K562 (cell line): ENCODE data around the gene METTL23. TPM values are rescaled to one million over a fixed set of nuclear protein-coding genes. Genes with fewer than 3 reads are reported as not detected.

Experiments used
- ATAC-seq: fragments of 200-7000 bp; cut with Tn5 transposase; 3 replicates; pipeline ENCODE4 v1.9.1; 2020; ENCODE audit warnings: moderate library complexity
- BruUV-seq: library from RNA; stranded (reverse); fragments of 400-500 nt; replicated peaks from 2 replicates; lab custom pipeline; 2021; lab: Mats Ljungman, UMichigan
- CTCF ChIA-PET: fragments of 300-600 bp; formaldehyde crosslinking; extraction: SDS; loops from one replicate; lab custom pipeline; 2021; ENCODE audit warnings: low intra/inter-chr PET ratio; lab: Yijun Ruan, JAX
- POLR2A ChIA-PET: fragments of 300-600, 350-650 bp; sonication (Branson Sonifier 250); formaldehyde crosslinking; extraction: SDS; loops from one replicate; lab custom pipeline; 2021; ENCODE audit warnings: antibody characterized with exemption, inconsistent platforms; lab: Yijun Ruan, JAX
- DNase-seq, 4 experiments: peaks; one replicate each; pipeline versions ENCODE4 v3.0.0 to v3.0.0-alpha.2; 2011 to 2018; ENCODE audit warnings: low spot score in 3 of 4, mixed read lengths in 3 of 4; ENCODE audit errors: extremely low read depth in 1 of 4
- FAIRE-seq: peaks from 2 replicates; lab custom pipeline; 2011; peaks lifted over from hg19 to GRCh38; lab: Jason Lieb, UNC
- H2AFZ ChIP-seq: 2 replicates; pipeline ENCODE4 v1.6.0; 2011; ENCODE audit warnings: low read depth, low read length, control low read depth, inconsistent platforms
- H3K27ac ChIP-seq: fragments of 200-600 bp; 3 replicates; pipeline ENCODE4 v1.8.0; 2011; ENCODE audit warnings: low read depth, mild to moderate bottlenecking, control low read depth, inconsistent platforms, low read length, moderate library complexity, mixed read lengths; ENCODE audit errors: extremely low read depth
- H3K27me3 ChIP-seq, 2 experiments: fragments of 300-600 bp in 1 of 2; 2 replicates in 1 of 2; 3 replicates in 1 of 2; pipeline versions ENCODE4 v1.6.0 to v1.8.0; 2011; ENCODE audit warnings: inconsistent platforms in 2 of 2, low read length in 2 of 2, mild to moderate bottlenecking in 1 of 2, mixed read lengths in 1 of 2, moderate library complexity in 1 of 2; ENCODE audit not compliant: control insufficient read depth in 2 of 2, insufficient read depth in 2 of 2
- H3K36me3 ChIP-seq: fragments of 300-600 bp; 3 replicates; pipeline ENCODE4 v1.8.0; 2011; ENCODE audit warnings: mild to moderate bottlenecking, low read length, inconsistent platforms; ENCODE audit not compliant: control insufficient read depth, insufficient read depth
- H3K4me1 ChIP-seq, 2 experiments: fragments of 200-600 bp in 1 of 2; replicated peaks in 1 of 2; 2 replicates in 1 of 2; 3 replicates in 1 of 2; pipeline versions ENCODE4 v1.5.1 to v1.8.0; 2011; ENCODE audit warnings: inconsistent platforms in 2 of 2, low read length in 2 of 2, mild to moderate bottlenecking in 1 of 2, mixed read lengths in 1 of 2, moderate library complexity in 1 of 2; ENCODE audit not compliant: control insufficient read depth in 2 of 2, insufficient read depth in 2 of 2
- H3K4me2 ChIP-seq: 2 replicates; pipeline ENCODE4 v1.6.1; 2011; ENCODE audit warnings: low read length, control low read depth, inconsistent platforms, mixed read lengths; ENCODE audit not compliant: insufficient read depth
- H3K4me3 ChIP-seq: fragments of 200-600 bp; sonication (generic), shearing (Covaris generic); 2 replicates; pipeline ENCODE4 v1.5.1; 2016; ENCODE audit warnings: control low read depth, inconsistent platforms
- H3K79me2 ChIP-seq: fragments of 200-600 bp; 3 replicates; pipeline ENCODE4 v1.8.0; 2011; ENCODE audit warnings: low read length, inconsistent platforms; ENCODE audit not compliant: control insufficient read depth, insufficient read depth
- H3K9ac ChIP-seq, 2 experiments: 2 replicates each; pipeline versions ENCODE4 v1.6.0 to v1.6.1; 2011; ENCODE audit warnings: low read depth in 2 of 2, low read length in 2 of 2, control low read depth in 1 of 2, inconsistent platforms in 1 of 2, mild to moderate bottlenecking in 1 of 2, mixed read lengths in 1 of 2; ENCODE audit not compliant: insufficient read depth in 1 of 2
- H3K9me1 ChIP-seq: one replicate; pipeline ENCODE4 v1.6.0; 2011; ENCODE audit warnings: inconsistent platforms, mild to moderate bottlenecking, low read length, moderate library complexity; ENCODE audit not compliant: control insufficient read depth, insufficient read depth
- H3K9me3 ChIP-seq: replicated peaks from 2 replicates; pipeline ENCODE4 v1.5.1; 2011; ENCODE audit warnings: low read depth, low read length, inconsistent platforms; ENCODE audit not compliant: control insufficient read depth, insufficient read depth
- H4K20me1 ChIP-seq: replicated peaks from 2 replicates; pipeline ENCODE4 v1.6.1; 2011; ENCODE audit warnings: low read length, inconsistent platforms, mixed read lengths; ENCODE audit not compliant: control insufficient read depth, insufficient read depth
- BDP1 ChIP-seq: IDR thresholded peaks from 3 replicates; pipeline ENCODE4 v1.6.1; 2011; ENCODE audit not compliant: insufficient read length, insufficient read depth
- KAT7 ChIP-seq: sonication (generic); formaldehyde crosslinking; IDR thresholded peaks from 2 replicates; pipeline ENCODE4 v1.8.0; 2022; ENCODE audit warnings: missing genetic modification reagents, mild to moderate bottlenecking, borderline replicate concordance
- KDM5B ChIP-seq: fragments of 200-600 bp; sonication (generic); IDR thresholded peaks from 2 replicates; pipeline ENCODE4 v1.6.1; 2012; ENCODE audit warnings: low read depth, mild to moderate bottlenecking, moderate library complexity, low read length, control low read depth, inconsistent platforms; ENCODE audit not compliant: insufficient replicate concordance
- NCOA4 ChIP-seq: fragments of 450-650 bp; IDR thresholded peaks from 2 replicates; pipeline ENCODE4 v1.6.1; 2018; ENCODE audit warnings: mild to moderate bottlenecking; ENCODE audit not compliant: partially characterized antibody
- RBBP5 ChIP-seq: fragments of 200-600 bp; sonication (generic); IDR thresholded peaks from 2 replicates; pipeline ENCODE4 v1.6.1; 2012; ENCODE audit warnings: borderline replicate concordance, mild to moderate bottlenecking, low read length, control low read depth, inconsistent platforms; ENCODE audit not compliant: insufficient read depth, poor library complexity, severe bottlenecking
- RBM39 ChIP-seq: fragments of 200-400 bp; formaldehyde crosslinking; optimal IDR thresholded peaks from 2 replicates; pipeline ENCODE3; 2018; ENCODE audit warnings: low read depth, low read length
- TAF15 ChIP-seq: fragments of 200-400 bp; formaldehyde crosslinking; IDR thresholded peaks from 2 replicates; pipeline ENCODE4 v1.6.1; 2017; ENCODE audit warnings: mild to moderate bottlenecking, low read depth, low read length, moderate library complexity
- ZNF121 ChIP-seq: sonication (generic); formaldehyde crosslinking; conservative IDR thresholded peaks from 2 replicates; pipeline ENCODE4 v1.8.0; 2022; ENCODE audit warnings: missing genetic modification reagents
- ZNF384 ChIP-seq: IDR thresholded peaks from 2 replicates; pipeline ENCODE4 v1.6.1; 2012; ENCODE audit warnings: low read depth, low read length, improper control_type of control experiment
- WGBS: fragments of 100-300 bp; shearing (Covaris generic); methylation state at CpG from one replicate; pipeline ENCODE4 v1.1.6; 2016; ENCODE audit warnings: low coverage, mixed read lengths; ENCODE audit not compliant: insufficient coverage; ENCODE audit errors: missing lambda C conversion rate; 5-methylcytosine and 5-hydroxymethylcytosine counted together
- in situ Hi-C: fragments of 300-500 bp; cut with MboI; formaldehyde crosslinking; loops from 4 replicates; pipeline ENCODE4 v1.15.0; 2018; ENCODE audit warnings: inconsistent platforms, mixed read lengths
- intact Hi-C: fragments of 100-400 bp; cut with micrococcal nuclease; formaldehyde crosslinking; loops from 2 replicates; pipeline ENCODE4 v1.14.2; 2022
- polyA plus RNA-seq, 8 experiments: library from polyadenylated mRNA; depleted of rRNA in 4 of 8; stranded (reverse) in 5 of 8; unstranded in 3 of 8; fragments of >200 nt; fragmentation: Nextera tagmentation in 2 of 8; fragmentation: Illumina TruSeq in 1 of 8; extraction: Ambion mirVana in 2 of 8; extraction: Trizol in 1 of 8; gene quantifications; 2 replicates each; pipeline versions ENCODE4 v1.2.1 to v1.2.3, GENCODE V29; 2011 to 2014; ENCODE audit warnings: inconsistent platforms in 1 of 8, missing spikeins in 1 of 8
- total RNA-seq, 7 experiments: library from RNA; depleted of rRNA in 6 of 7; stranded (reverse); fragments of >200 nt in 6 of 7; fragmentation: Illumina TruSeq in 2 of 7; extraction: Trizol in 2 of 7; gene quantifications; 2 replicates each; pipeline versions ENCODE4 v1.2.1 to v1.2.3, GENCODE V29; 2011 to 2021; ENCODE audit warnings: low replicate concordance in 1 of 7
- TF ChIP-seq, protein P1 (sequence below): fragments of 450-650 bp; IDR thresholded peaks from 2 replicates; pipeline ENCODE4 v1.6.1; 2016; ENCODE audit warnings: missing biosample characterization, missing genetic modification characterization

Gene METTL23
- total and polyA plus RNA-seq, 9 of the 15 experiments (the other 6 are each of a cell fraction or from before 2014, with no cell fraction given): 29.4 to 67.3 (median 41.6) TPM

DNA sequence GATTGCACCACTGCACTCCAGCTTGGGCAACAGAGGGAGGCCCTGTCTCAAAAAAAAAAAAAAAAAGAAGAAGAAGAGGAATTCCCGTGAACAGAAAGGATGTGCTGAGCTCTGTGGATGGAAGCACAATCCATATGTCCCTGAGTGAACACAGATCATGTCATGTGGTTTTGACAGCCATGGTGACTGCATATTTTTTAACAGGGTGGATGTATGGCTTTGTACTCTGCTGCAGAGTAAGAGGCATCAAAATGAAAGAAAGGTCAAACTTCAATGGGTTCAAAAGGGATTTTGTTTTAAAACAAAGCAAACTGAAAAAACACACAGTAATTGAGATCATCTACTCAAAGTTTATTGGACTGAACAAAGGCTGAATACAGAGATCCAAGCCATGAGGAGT lies 47.4 kb upstream of the METTL23 start:
- CTCF ChIA-PET: no interaction called here

More for the DNA sequence above, 47.4 kb upstream of the METTL23 start:
- H4K20me1 ChIP-seq: no peaks in the 10 kb centered on the region; the same call in none of the 2 replicates
- FAIRE-seq (no peak), DNase-seq (no peak), ATAC-seq (no peak)
- H3K27ac ChIP-seq: no peak overlapping the region
- no peaks in the 10 kb centered on the region for H3K9me3 ChIP-seq
- no peak overlapping the region for H3K4me2 ChIP-seq
- H2AFZ ChIP-seq: no peak overlapping the region
- WGBS: no CpG with 5 or more reads among the region's 1 CpG
- no peak overlapping the region for H3K9ac ChIP-seq
- no TSS peak for BruUV-seq
- POLR2A ChIA-PET: interaction anchor here (0.6 kb wide), 1 partner anchor 178 kb away, joined by 3 read pairs; the partner anchor contains the start of gene RHBDF2
- H3K9me1 ChIP-seq: no peaks in the 10 kb centered on the region
- in situ Hi-C loops (no loop called here), intact Hi-C loops (no loop called here)
- peaks cover 18 to 42% of the 10 kb centered on the region in 2 experiments for H3K4me1 ChIP-seq
- H3K79me2 ChIP-seq: no peaks in the 10 kb centered on the region
- H3K27me3 ChIP-seq: no peaks in the 10 kb centered on the region
- H3K4me3 ChIP-seq: no peak overlapping the region
- TF ChIP-seq ZNF121 (no peak), KDM5B (no peak), RBBP5 (no peak), ZNF384 (no peak), RBM39 (no peak), TAF15 (no peak), BDP1 (no peak), NCOA4 (no peak), KAT7 (CRISPR knock-in tag) (no peak)
- TF ChIP-seq, protein P1, sequence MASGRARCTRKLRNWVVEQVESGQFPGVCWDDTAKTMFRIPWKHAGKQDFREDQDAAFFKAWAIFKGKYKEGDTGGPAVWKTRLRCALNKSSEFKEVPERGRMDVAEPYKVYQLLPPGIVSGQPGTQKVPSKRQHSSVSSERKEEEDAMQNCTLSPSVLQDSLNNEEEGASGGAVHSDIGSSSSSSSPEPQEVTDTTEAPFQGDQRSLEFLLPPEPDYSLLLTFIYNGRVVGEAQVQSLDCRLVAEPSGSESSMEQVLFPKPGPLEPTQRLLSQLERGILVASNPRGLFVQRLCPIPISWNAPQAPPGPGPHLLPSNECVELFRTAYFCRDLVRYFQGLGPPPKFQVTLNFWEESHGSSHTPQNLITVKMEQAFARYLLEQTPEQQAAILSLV: no peak
- H3K36me3 ChIP-seq: no peaks in the 10 kb centered on the region
